Natural killer cell (primary cell): ENCODE measurements around the gene GPR173. TPM values are rescaled to one million over a fixed set of nuclear protein-coding genes. Genes with fewer than 3 reads are reported as not detected.
A peak's percentile ranks its signal among the peaks of the same experiment; 100 is the strongest.

ENCODE experiments used
- ATAC-seq, 3 donors: fragments of 150-1000 bp in 2 of 3; fragments of 200-7000 bp in 1 of 3; cut with Tn5 transposase; 1 replicate in 1 of 3; 2 replicates in 2 of 3; pipeline ENCODE4 v1.10.0; 2021; ENCODE audit warnings: mild to moderate bottlenecking in 2 of 3, moderate library complexity in 2 of 3
- DNase-seq, 2 donors: peaks; one replicate each; pipeline versions ENCODE4 v3.0.0 to v3.0.0-alpha.2; 2013 to 2021; ENCODE audit warnings: mixed read lengths in 1 of 2
- H3K27ac ChIP-seq: one replicate; pipeline ENCODE4 v1.5.1; 2013; ENCODE audit warnings: mild to moderate bottlenecking, low read length
- H3K27me3 ChIP-seq: one replicate; pipeline ENCODE4 v1.6.1; 2013; ENCODE audit warnings: low read length; ENCODE audit not compliant: control insufficient read depth, insufficient read depth
- H3K36me3 ChIP-seq: one replicate; pipeline ENCODE4 v1.6.1; 2013; ENCODE audit warnings: low read length; ENCODE audit not compliant: control insufficient read depth, insufficient read depth
- H3K4me1 ChIP-seq: one replicate; pipeline ENCODE4 v1.6.1; 2013; ENCODE audit warnings: low read length; ENCODE audit not compliant: control insufficient read depth, insufficient read depth
- H3K4me3 ChIP-seq: one replicate; pipeline ENCODE4 v1.5.1; 2013; ENCODE audit warnings: low read length
- H3K9me3 ChIP-seq: one replicate; pipeline ENCODE4 v1.6.1; 2013; ENCODE audit warnings: low read length; ENCODE audit not compliant: control insufficient read depth, insufficient read depth
- H3K27ac Mint-ChIP-seq, 2 donors: one replicate each; pipeline ENCODE4 v1.8.0; 2022; ENCODE audit warnings: mild to moderate bottlenecking in 2 of 2, mixed read lengths in 2 of 2, moderate library complexity in 1 of 2
- H3K27me3 Mint-ChIP-seq, 2 donors: one replicate each; pipeline ENCODE4 v1.8.0; 2022; ENCODE audit warnings: low read depth in 2 of 2, mixed read lengths in 2 of 2
- H3K36me3 Mint-ChIP-seq: one replicate; pipeline ENCODE4 v1.8.0; 2022; ENCODE audit warnings: mixed read lengths
- H3K4me1 Mint-ChIP-seq, 2 donors: one replicate each; pipeline ENCODE4 v1.8.0; 2022; ENCODE audit warnings: mixed read lengths in 2 of 2
- H3K4me3 Mint-ChIP-seq: one replicate; pipeline ENCODE4 v1.8.0; 2022; ENCODE audit warnings: mild to moderate bottlenecking, moderate library complexity, mixed read lengths
- H3K9me3 Mint-ChIP-seq, 2 donors: one replicate each; pipeline ENCODE4 v1.8.0; 2022; ENCODE audit warnings: mixed read lengths in 2 of 2
- CTCF ChIP-seq: fragments of 200-600 bp; IDR thresholded peaks from one replicate; pipeline ENCODE4 v1.8.0; 2022; ENCODE audit warnings: antibody characterized with exemption
- WGBS: methylation state at CpG from one replicate; pipeline ENCODE4 v1.1.7; 2013; ENCODE audit warnings: missing lambda C conversion rate; ENCODE audit not compliant: insufficient coverage; 5-methylcytosine and 5-hydroxymethylcytosine counted together
- intact Hi-C: fragments of 100-400 bp; cut with micrococcal nuclease; formaldehyde crosslinking; loops from one replicate; pipeline ENCODE4 v1.14.2; 2022
- total RNA-seq, 4 donors: library from RNA; stranded (reverse); fragments of 120-200 nt in 1 of 4; gene quantifications; one replicate each; pipeline versions ENCODE4 v1.2.3 to v1.2.4, GENCODE V29; 2013 to 2022

The GPR173 gene
- total RNA-seq, 3 donors from 2014 or later (not counting 1 experiment from before 2014, with no cell fraction given) = 0.48 TPM; not detected in 2

DNA sequence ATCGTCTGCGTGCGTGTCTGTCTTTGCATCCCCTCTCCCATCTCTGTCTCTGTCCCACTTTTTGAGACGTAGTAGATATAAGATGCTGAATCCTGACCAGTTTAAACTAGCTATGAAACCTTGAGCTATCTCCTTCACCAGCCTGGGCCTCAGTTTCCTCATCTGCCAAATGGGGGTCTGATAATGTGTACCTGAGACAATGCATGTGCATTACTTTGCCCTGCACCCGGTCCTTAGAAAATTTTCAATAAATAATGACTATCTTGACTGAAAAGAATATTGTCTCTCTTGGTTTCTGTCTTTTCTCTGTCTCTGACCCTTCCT lies 46.0 kb downstream of the GPR173 start:
- WGBS = 5% methylated on average over 4 of the region's 5 CpGs
- H3K4me3 ChIP-seq = peak overlapping the region; percentile 59
- H3K4me1 Mint-ChIP-seq = peaks cover 8 to 15% of the 10 kb centered on the region in 2 donors
- H3K9me3 ChIP-seq = no peaks in the 10 kb centered on the region
- no peaks in the 10 kb centered on the region for H3K9me3 Mint-ChIP-seq
- H3K27ac Mint-ChIP-seq = peak overlapping the region; percentile 73 to 80
- no peaks in the 10 kb centered on the region for H3K27me3 ChIP-seq
- intact Hi-C loops = no loop called here
- no peak for ATAC-seq
- no peaks in the 10 kb centered on the region for H3K27me3 Mint-ChIP-seq
- peak overlapping the region; percentile 59 for H3K27ac ChIP-seq
- no peak for TF ChIP-seq CTCF
- H3K36me3 ChIP-seq = no peaks in the 10 kb centered on the region
- H3K4me3 Mint-ChIP-seq = peak overlapping the region; percentile 87
- peaks cover 12% of the 10 kb centered on the region for H3K4me1 ChIP-seq
- no peak for DNase-seq
- no peaks in the 10 kb centered on the region for H3K36me3 Mint-ChIP-seq

GRCh38 chrX:53095796-53096195 lies 47.2 kb downstream of the GPR173 start:
- no peak for DNase-seq
- intact Hi-C loops = no loop called here
- Mint-ChIP-seq H3K9me3 (no peaks in the 10 kb centered on the region), H3K27me3 (no peaks in the 10 kb centered on the region), H3K4me1 (peaks cover 8 to 15% of the 10 kb centered on the region in 2 donors), H3K36me3 (no peaks in the 10 kb centered on the region), H3K4me3 (no peak overlapping the region), H3K27ac (no peak overlapping the region)
- no peak overlapping the region for H3K4me3 ChIP-seq
- no peaks in the 10 kb centered on the region for H3K36me3 ChIP-seq
- peaks cover 12% of the 10 kb centered on the region for H3K4me1 ChIP-seq
- WGBS = 97% methylated on average over 2 of the region's 3 CpGs
- no peak for ATAC-seq
- no peaks in the 10 kb centered on the region for H3K9me3 ChIP-seq
- H3K27me3 ChIP-seq = no peaks in the 10 kb centered on the region
- H3K27ac ChIP-seq = no peak overlapping the region
- TF ChIP-seq CTCF = no peak

DNA sequence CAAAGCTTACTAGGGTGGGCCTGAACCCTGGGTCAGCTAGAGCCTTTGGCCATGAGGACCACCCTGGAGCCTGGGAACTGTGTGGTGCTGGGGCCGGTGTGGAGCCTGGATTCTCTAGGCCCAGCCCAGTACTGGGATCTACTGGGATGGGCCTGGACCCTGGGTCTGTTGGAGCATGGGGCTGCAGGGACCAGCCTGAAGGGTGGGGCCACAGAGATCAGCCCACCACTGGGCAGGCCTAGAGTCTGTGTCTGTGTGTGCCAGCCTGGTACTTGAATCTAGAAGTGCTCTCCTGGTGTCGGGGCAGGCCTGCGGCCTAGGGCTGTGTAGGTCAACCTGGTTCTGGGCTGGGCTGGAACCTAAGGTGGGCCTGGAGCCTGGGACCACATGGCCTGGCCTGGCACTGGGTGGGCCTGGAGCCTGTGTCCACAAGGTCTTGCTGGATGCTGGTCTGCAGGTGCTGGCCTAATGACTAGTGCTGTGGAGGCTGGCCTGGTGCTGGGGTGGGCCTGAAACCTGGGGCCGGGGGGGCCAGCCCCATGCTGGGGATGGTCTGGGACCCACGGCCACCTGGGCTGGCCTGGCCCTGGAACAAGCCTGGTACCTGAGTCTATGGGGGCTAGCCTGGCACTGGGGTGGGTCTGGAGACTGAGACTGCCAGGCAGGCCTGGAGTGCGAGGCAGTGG lies 66.4 kb downstream of the GPR173 start:
- no peak for DNase-seq
- H3K9me3 Mint-ChIP-seq = no peaks in the 10 kb centered on the region
- ATAC-seq = no peak
- no peak overlapping the region for H3K27ac Mint-ChIP-seq
- intact Hi-C loops = no loop called here
- H3K36me3 Mint-ChIP-seq = no peaks in the 10 kb centered on the region
- H3K4me3 ChIP-seq = no peak overlapping the region
- no peaks in the 10 kb centered on the region for H3K27me3 Mint-ChIP-seq
- 96% methylated on average over 6 of the region's 6 CpGs for WGBS
- H3K27me3 ChIP-seq = no peaks in the 10 kb centered on the region
- H3K4me1 ChIP-seq = no peaks in the 10 kb centered on the region
- peaks cover 0 to 12% of the 10 kb centered on the region in 2 donors for H3K4me1 Mint-ChIP-seq
- H3K4me3 Mint-ChIP-seq = no peak overlapping the region
- H3K36me3 ChIP-seq = no peaks in the 10 kb centered on the region
- H3K27ac ChIP-seq = no peak overlapping the region
- H3K9me3 ChIP-seq = no peaks in the 10 kb centered on the region
- TF ChIP-seq CTCF = no peak

DNA sequence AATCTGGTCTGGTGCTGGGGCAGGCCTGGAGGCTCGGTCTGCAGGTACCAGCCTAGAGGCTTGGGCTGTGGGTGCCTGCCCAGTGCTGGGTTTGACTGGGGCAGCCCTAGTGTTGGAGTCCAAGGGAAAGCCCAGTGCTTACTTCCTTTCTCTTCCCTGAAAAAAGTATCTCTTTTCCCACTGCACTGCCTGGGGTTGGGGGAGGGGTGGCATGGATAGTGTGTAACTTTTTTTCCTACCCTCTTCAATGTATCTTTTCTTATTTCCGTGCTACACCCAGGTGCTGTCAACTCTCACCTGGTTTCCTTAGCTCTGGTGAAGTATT lies 66.9 kb downstream of the GPR173 start:
- no peaks in the 10 kb centered on the region for H3K27me3 Mint-ChIP-seq
- Histone ChIP-seq H3K9me3 (no peaks in the 10 kb centered on the region), H3K4me1 (no peaks in the 10 kb centered on the region), H3K4me3 (no peak overlapping the region), H3K27ac (no peak overlapping the region), H3K36me3 (no peaks in the 10 kb centered on the region), H3K27me3 (no peaks in the 10 kb centered on the region)
- H3K36me3 Mint-ChIP-seq = no peaks in the 10 kb centered on the region
- H3K27ac Mint-ChIP-seq = peak overlapping the region in 1 of 2 donors; percentile 58
- H3K4me1 Mint-ChIP-seq = peaks cover 0 to 12% of the 10 kb centered on the region in 2 donors
- DNase-seq (no peak), ATAC-seq (no peak)
- H3K4me3 Mint-ChIP-seq = no peak overlapping the region
- H3K9me3 Mint-ChIP-seq = no peaks in the 10 kb centered on the region
- intact Hi-C loops = no loop called here
- WGBS = 100% methylated on average over 1 of the region's 2 CpGs
- no peak for TF ChIP-seq CTCF
